IMR-90 (cell line): ENCODE measurements around the gene LRRC4C. TPM values are rescaled to one million over a fixed set of nuclear protein-coding genes. Genes with fewer than 3 reads are reported as not detected.

Experiments
- ATAC-seq: fragments of 200-7000 bp; cut with Tn5 transposase; 2 replicates; pipeline ENCODE4 v1.9.1; 2020; ENCODE audit warnings: low read depth, mild to moderate bottlenecking, moderate library complexity
- BruUV-seq: library from RNA; stranded (reverse); fragments of 400-500 nt; replicated peaks from 2 replicates; lab custom pipeline; 2021; lab: Mats Ljungman, UMichigan
- CTCF ChIA-PET: fragments of 300-600 bp; formaldehyde crosslinking; extraction: SDS; loops from one replicate; lab custom pipeline; 2021; ENCODE audit warnings: antibody characterized with exemption; lab: Yijun Ruan, JAX
- POLR2A ChIA-PET: fragments of 300-600 bp; sonication (Branson Sonifier 250); formaldehyde crosslinking; loops from one replicate; lab custom pipeline; 2022; ENCODE audit warnings: antibody characterized with exemption; ENCODE audit not compliant: unreplicated experiment; lab: Charles Lee
- DNase-seq: peaks from one replicate; pipeline ENCODE4 v3.0.0; 2013
- H2AFZ ChIP-seq: replicated peaks from 2 replicates; pipeline ENCODE3; 2013; ENCODE audit warnings: low read length, mild to moderate bottlenecking; ENCODE audit not compliant: poor library complexity
- H2AK5ac ChIP-seq: 2 replicates; pipeline ENCODE4 v1.6.1; 2013; ENCODE audit warnings: low read depth, low read length, inconsistent platforms
- H2AK9ac ChIP-seq: replicated peaks from 2 replicates; pipeline ENCODE3; 2013; ENCODE audit warnings: mild to moderate bottlenecking, low read depth, low read length, moderate library complexity; ENCODE audit not compliant: poor library complexity
- H2BK120ac ChIP-seq: 2 replicates; pipeline ENCODE4 v1.6.1; 2013; ENCODE audit warnings: low read depth, low read length, inconsistent platforms
- H2BK15ac ChIP-seq: 3 replicates; pipeline ENCODE4 v1.6.1; 2013; ENCODE audit warnings: low read depth, low read length, inconsistent platforms
- H2BK20ac ChIP-seq: 2 replicates; pipeline ENCODE4 v1.6.1; 2013; ENCODE audit warnings: low read depth, mild to moderate bottlenecking, inconsistent platforms, low read length, moderate library complexity
- H2BK5ac ChIP-seq: 2 replicates; pipeline ENCODE4 v1.6.1; 2013; ENCODE audit warnings: mild to moderate bottlenecking, low read depth, low read length, inconsistent platforms; ENCODE audit not compliant: poor library complexity, severe bottlenecking
- H3K14ac ChIP-seq: replicated peaks from 2 replicates; pipeline ENCODE4 v1.6.1; 2013; ENCODE audit warnings: low read depth, low read length, inconsistent platforms
- H3K18ac ChIP-seq: 2 replicates; pipeline ENCODE4 v1.6.1; 2013; ENCODE audit warnings: low read depth, low read length, control low read depth
- H3K23ac ChIP-seq: 2 replicates; pipeline ENCODE4 v1.6.1; 2013; ENCODE audit warnings: low read depth, low read length, inconsistent platforms
- H3K27ac ChIP-seq: 2 replicates; pipeline ENCODE4 v1.5.1; 2013; ENCODE audit warnings: mild to moderate bottlenecking, control low read depth, low read length; ENCODE audit not compliant: insufficient read depth
- H3K27me3 ChIP-seq: 2 replicates; pipeline ENCODE4 v1.6.1; 2013; ENCODE audit warnings: low read length; ENCODE audit not compliant: control insufficient read depth, insufficient read depth
- H3K36me3 ChIP-seq: 2 replicates; pipeline ENCODE4 v1.6.1; 2013; ENCODE audit warnings: low read length, mixed read lengths; ENCODE audit not compliant: control insufficient read depth, insufficient read depth
- H3K4ac ChIP-seq: 2 replicates; pipeline ENCODE4 v1.6.1; 2013; ENCODE audit warnings: low read depth, low read length, inconsistent platforms
- H3K4me1 ChIP-seq: 2 replicates; pipeline ENCODE4 v1.6.1; 2013; ENCODE audit warnings: low read length, mixed read lengths; ENCODE audit not compliant: control insufficient read depth, insufficient read depth
- H3K4me2 ChIP-seq: 2 replicates; pipeline ENCODE4 v1.6.1; 2013; ENCODE audit warnings: low read depth, mild to moderate bottlenecking, control low read depth, low read length, moderate library complexity
- H3K4me3 ChIP-seq: 2 replicates; pipeline ENCODE4 v1.5.1; 2013; ENCODE audit warnings: low read depth, mild to moderate bottlenecking, control low read depth, low read length, moderate library complexity; ENCODE audit not compliant: insufficient read depth
- H3K56ac ChIP-seq: 2 replicates; pipeline ENCODE4 v1.6.1; 2013; ENCODE audit warnings: low read length, inconsistent platforms; ENCODE audit not compliant: insufficient read depth; ENCODE audit errors: extremely low read depth
- H3K79me1 ChIP-seq, 2 experiments: 2 replicates each; pipeline ENCODE4 v1.6.1; 2013; ENCODE audit warnings: low read length in 2 of 2, inconsistent platforms in 1 of 2, low read depth in 1 of 2
- H3K9ac ChIP-seq: 2 replicates; pipeline ENCODE4 v1.6.1; 2013; ENCODE audit warnings: low read depth, low read length, control low read depth
- H3K9me1 ChIP-seq: 2 replicates; pipeline ENCODE4 v1.6.1; 2013; ENCODE audit warnings: low read length, inconsistent platforms; ENCODE audit not compliant: insufficient read depth
- H3K9me3 ChIP-seq: 2 replicates; pipeline ENCODE4 v1.6.1; 2013; ENCODE audit warnings: low read length; ENCODE audit not compliant: control insufficient read depth, insufficient read depth
- H4K20me1 ChIP-seq: 2 replicates; pipeline ENCODE4 v1.6.1; 2013; ENCODE audit warnings: low read length, inconsistent platforms; ENCODE audit not compliant: insufficient read depth
- H4K5ac ChIP-seq: 2 replicates; pipeline ENCODE4 v1.6.1; 2013; ENCODE audit warnings: mild to moderate bottlenecking, low read depth, low read length, control low read depth
- H4K8ac ChIP-seq, 2 experiments: 2 replicates each; pipeline ENCODE4 v1.6.1; 2013; ENCODE audit warnings: low read depth in 2 of 2, low read length in 2 of 2, control low read depth in 1 of 2, inconsistent platforms in 1 of 2
- H4K91ac ChIP-seq: 2 replicates; pipeline ENCODE4 v1.6.1; 2013; ENCODE audit warnings: low read depth, low read length, inconsistent platforms; ENCODE audit not compliant: insufficient read depth
- CEBPB ChIP-seq: IDR thresholded peaks from 2 replicates; pipeline ENCODE4 v1.6.1; 2012; ENCODE audit warnings: low read depth, low read length, improper control_type of control experiment
- CTCF ChIP-seq: conservative IDR thresholded peaks from 2 replicates; pipeline ENCODE4 v1.5.1; 2012; ENCODE audit warnings: mild to moderate bottlenecking, low read depth, low read length, improper control_type of control experiment
- POLR2A ChIP-seq: IDR thresholded peaks from 2 replicates; pipeline ENCODE4 v1.6.1; 2012; ENCODE audit warnings: mild to moderate bottlenecking, low read depth, low read length
- RCOR1 ChIP-seq: IDR thresholded peaks from 2 replicates; pipeline ENCODE4 v1.6.1; 2012; ENCODE audit warnings: mild to moderate bottlenecking, low read length, improper control_type of control experiment; ENCODE audit not compliant: insufficient replicate concordance
- SMC3 ChIP-seq: fragments of 150-350 bp; IDR thresholded peaks from 2 replicates; pipeline ENCODE4 v1.6.1; 2016; ENCODE audit warnings: low read depth, mild to moderate bottlenecking, antibody characterized with exemption, low read length, moderate library complexity
- WGBS, 2 experiments: methylation state at CpG; one replicate each; pipeline versions ENCODE4 v1.1.5 to v1.1.7; 2013; ENCODE audit warnings: missing lambda C conversion rate in 2 of 2; ENCODE audit not compliant: insufficient read length in 1 of 2; ENCODE audit errors: extremely low coverage in 2 of 2; 5-methylcytosine and 5-hydroxymethylcytosine counted together
- dilution Hi-C: fragments of 300-500 bp; cut with HindIII; formaldehyde crosslinking; loops from one replicate; pipeline ENCODE4 v1.14.3; 2018; ENCODE audit warnings: low sequenced_read_pairs; ENCODE audit not compliant: unreplicated experiment
- in situ Hi-C: fragments of 300-500 bp; cut with MboI; formaldehyde crosslinking; loops from 3 replicates; pipeline ENCODE4 v1.14.3; 2019; ENCODE audit warnings: low sequenced_read_pairs, inconsistent platforms, mixed read lengths
- intact Hi-C: fragments of 100-400 bp; cut with micrococcal nuclease; formaldehyde crosslinking; loops from 2 replicates; pipeline ENCODE4 v1.10.0; 2022
- polyA plus RNA-seq, 3 experiments: library from polyadenylated mRNA; depleted of rRNA; stranded (reverse); fragments of >200 nt; gene quantifications; 2 replicates each; pipeline ENCODE4 v1.2.3, GENCODE V29; 2012; ENCODE audit warnings: low replicate concordance in 1 of 3
- total RNA-seq: library from RNA; depleted of rRNA; stranded (reverse); fragments of >200 nt; gene quantifications from 2 replicates; pipeline ENCODE4 v1.2.3, GENCODE V29; 2012

LRRC4C gene
- total and polyA plus RNA-seq, 2 of the 4 experiments (the other 2 are of a cell fraction): under 0.01 to 0.03 TPM

GRCh38 chr11:41351825-41352224 lies 107.6 kb downstream of the LRRC4C start:
- in situ Hi-C loops: no loop called here
- Histone ChIP-seq H3K27ac (no peak overlapping the region), H3K4me3 (no peak overlapping the region), H3K4me2 (no peak overlapping the region), H2BK120ac (no peak overlapping the region), H2AFZ (no peak overlapping the region), H2AK5ac (no peak overlapping the region), H4K5ac (no peak overlapping the region), H2BK15ac (no peak overlapping the region), H3K9me1 (no peaks in the 10 kb centered on the region), H4K91ac (no peak overlapping the region), H3K36me3 (no peaks in the 10 kb centered on the region), H2BK20ac (no peak overlapping the region), H2AK9ac (no peak overlapping the region), H3K4me1 (no peaks in the 10 kb centered on the region), H3K18ac (no peak overlapping the region), H3K79me1 (no peaks in the 10 kb centered on the region), H3K4ac (no peak overlapping the region), H3K27me3 (no peaks in the 10 kb centered on the region), H3K23ac (no peak overlapping the region), H3K56ac (no peak overlapping the region), H4K20me1 (no peaks in the 10 kb centered on the region), H3K14ac (no peak overlapping the region), H3K9me3 (peaks cover 9% of the 10 kb centered on the region), H4K8ac (no peak overlapping the region), H3K9ac (no peak overlapping the region), H2BK5ac (no peak overlapping the region)
- BruUV-seq: no TSS peak
- intact Hi-C loops: no loop called here
- WGBS, 2 experiments: no CpG with 5 or more reads among the region's 2 CpGs
- ATAC-seq (no peak), DNase-seq (no peak)
- ChIA-PET CTCF (no interaction called here), POLR2A (interaction anchor here (0.6 kb wide), 1 partner anchor 36 kb away, joined by 3 read pairs; no protein-coding TSS in a partner anchor)
- no peak for TF ChIP-seq CTCF
- no peak for TF ChIP-seq SMC3
- TF ChIP-seq CEBPB: no peak
- TF ChIP-seq RCOR1: no peak
- TF ChIP-seq POLR2A: no peak
- dilution Hi-C loops: no loop called here
